Activated CD4-positive, alpha-beta T cell treated with anti-CD3 and anti-CD28 coated beads, Interleukin-2, amount 10 ng/mL, durations not matched to agents 24 days and 14 days (primary cell): Measurements from ENCODE around the gene RAX2. TPM values are rescaled to one million over a fixed set of nuclear protein-coding genes. Genes with fewer than 3 reads are reported as not detected.
A peak's percentile ranks its signal among the peaks of the same experiment; 100 is the strongest.

Source experiments
- DNase-seq: peaks from one replicate; pipeline ENCODE4 v3.0.0; 2022
- H3K27ac Mint-ChIP-seq: one replicate; pipeline ENCODE4 v1.8.0; 2022; ENCODE audit warnings: mild to moderate bottlenecking, mixed read lengths
- H3K27me3 Mint-ChIP-seq: one replicate; pipeline ENCODE4 v1.8.0; 2022; ENCODE audit warnings: mixed read lengths
- H3K36me3 Mint-ChIP-seq: one replicate; pipeline ENCODE4 v1.8.0; 2022; ENCODE audit warnings: low read depth, mild to moderate bottlenecking, mixed read lengths
- H3K4me1 Mint-ChIP-seq: one replicate; pipeline ENCODE4 v1.8.0; 2021; ENCODE audit warnings: mixed read lengths
- H3K4me3 Mint-ChIP-seq: one replicate; pipeline ENCODE4 v1.8.0; 2022; ENCODE audit warnings: mild to moderate bottlenecking, moderate library complexity, mixed read lengths
- H3K9me3 Mint-ChIP-seq: one replicate; pipeline ENCODE4 v1.8.0; 2021; ENCODE audit warnings: mixed read lengths
- intact Hi-C: fragments of 100-400 bp; cut with micrococcal nuclease; formaldehyde crosslinking; loops from one replicate; pipeline ENCODE4 v1.15.1; 2023
- total RNA-seq: library from RNA; stranded (reverse); gene quantifications from 2 replicates; pipeline ENCODE4 v1.2.3, GENCODE V29; 2022

The RAX2 gene
- total RNA-seq, 1 donor from 2014 or later: not detected

- Mint-ChIP-seq H3K4me1 (peaks cover 2% of the 10 kb centered on the region), H3K27ac (no peak overlapping the region), H3K9me3 (no peaks in the 10 kb centered on the region), H3K27me3 (peaks cover 14% of the 10 kb centered on the region), H3K4me3 (no peak overlapping the region), H3K36me3 (no peaks in the 10 kb centered on the region)
- no peak for DNase-seq
- intact Hi-C loops: no loop called here
These were observed 18.9 kb upstream of the RAX2 start for GRCh38 chr19:3790941-3791340.

DNA sequence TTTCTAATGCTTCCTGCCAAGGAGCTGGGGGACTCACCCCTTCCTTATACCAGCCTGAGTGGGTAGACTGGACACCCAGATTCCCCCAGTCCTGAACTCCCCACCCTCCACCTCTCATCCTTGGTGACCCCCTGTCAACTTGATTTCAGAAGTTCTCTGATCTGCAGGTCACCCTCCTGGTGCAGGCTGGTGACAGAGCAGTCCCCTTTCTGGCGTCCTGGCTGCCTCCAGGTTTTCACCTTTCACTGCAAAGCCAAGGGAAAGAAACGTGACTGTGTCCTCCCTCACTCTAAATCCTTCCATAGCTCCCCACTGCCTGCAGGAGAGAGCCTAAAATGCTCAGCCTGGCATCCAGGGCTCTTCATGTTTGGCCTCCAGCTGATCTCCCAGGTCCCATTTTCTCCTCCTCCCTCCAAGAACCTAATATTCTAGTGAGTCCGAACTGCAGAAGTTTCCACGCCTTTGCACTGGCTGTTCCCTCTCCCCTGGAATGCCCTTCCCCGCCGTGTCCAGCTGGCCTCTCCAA lies 18.2 kb upstream of the RAX2 start:
- Mint-ChIP-seq H3K4me3 (no peak overlapping the region), H3K27ac (no peak overlapping the region), H3K9me3 (no peaks in the 10 kb centered on the region), H3K36me3 (no peaks in the 10 kb centered on the region), H3K27me3 (peaks cover 14% of the 10 kb centered on the region), H3K4me1 (peaks cover 2% of the 10 kb centered on the region)
- intact Hi-C loops: no loop called here
- no peak for DNase-seq

DNA sequence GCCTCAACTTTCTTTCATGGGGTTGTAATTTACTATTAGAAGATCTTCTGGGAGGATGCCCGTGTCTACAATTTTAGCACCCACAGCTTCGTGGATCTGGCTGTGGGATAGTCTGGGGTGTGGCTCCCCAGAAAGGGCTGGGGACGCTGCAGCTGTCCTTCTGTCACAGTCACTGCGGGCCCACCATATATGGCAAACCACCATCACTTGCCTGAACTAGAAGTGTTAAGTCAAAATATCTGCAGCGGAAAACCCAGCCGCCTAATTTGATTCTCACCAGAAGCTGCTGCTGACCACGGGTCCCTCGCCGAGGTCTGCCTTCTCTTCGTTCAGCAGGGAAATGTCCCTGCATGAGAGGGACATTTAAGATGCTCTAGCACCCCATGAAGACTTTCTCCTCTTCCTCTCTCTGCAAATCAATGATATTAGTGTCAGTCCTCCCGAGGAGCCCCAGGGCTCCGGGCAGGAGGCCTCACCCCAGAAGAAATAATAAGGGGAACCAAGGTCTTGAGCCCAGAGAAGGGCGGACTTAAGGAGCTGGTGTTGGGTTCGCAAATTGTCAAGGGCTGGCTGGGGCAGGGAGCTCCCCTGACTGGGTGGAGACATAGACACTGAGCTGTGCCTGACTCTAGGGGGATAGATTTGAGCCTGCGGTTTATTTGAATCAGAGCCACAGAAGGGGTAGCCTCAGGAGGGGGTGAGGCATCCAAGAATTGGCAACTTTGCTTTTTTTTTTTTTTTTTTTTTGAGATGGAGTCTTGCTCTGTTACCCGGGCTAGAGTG lies 17.2 kb upstream of the RAX2 start:
- H3K9me3 Mint-ChIP-seq: no peaks in the 10 kb centered on the region
- no peak for DNase-seq
- H3K4me1 Mint-ChIP-seq: peaks cover 4% of the 10 kb centered on the region
- intact Hi-C loops: no loop called here
- H3K27ac Mint-ChIP-seq: no peak overlapping the region
- peaks cover 3% of the 10 kb centered on the region for H3K36me3 Mint-ChIP-seq
- H3K4me3 Mint-ChIP-seq: no peak overlapping the region
- H3K27me3 Mint-ChIP-seq: peaks cover 16% of the 10 kb centered on the region

DNA sequence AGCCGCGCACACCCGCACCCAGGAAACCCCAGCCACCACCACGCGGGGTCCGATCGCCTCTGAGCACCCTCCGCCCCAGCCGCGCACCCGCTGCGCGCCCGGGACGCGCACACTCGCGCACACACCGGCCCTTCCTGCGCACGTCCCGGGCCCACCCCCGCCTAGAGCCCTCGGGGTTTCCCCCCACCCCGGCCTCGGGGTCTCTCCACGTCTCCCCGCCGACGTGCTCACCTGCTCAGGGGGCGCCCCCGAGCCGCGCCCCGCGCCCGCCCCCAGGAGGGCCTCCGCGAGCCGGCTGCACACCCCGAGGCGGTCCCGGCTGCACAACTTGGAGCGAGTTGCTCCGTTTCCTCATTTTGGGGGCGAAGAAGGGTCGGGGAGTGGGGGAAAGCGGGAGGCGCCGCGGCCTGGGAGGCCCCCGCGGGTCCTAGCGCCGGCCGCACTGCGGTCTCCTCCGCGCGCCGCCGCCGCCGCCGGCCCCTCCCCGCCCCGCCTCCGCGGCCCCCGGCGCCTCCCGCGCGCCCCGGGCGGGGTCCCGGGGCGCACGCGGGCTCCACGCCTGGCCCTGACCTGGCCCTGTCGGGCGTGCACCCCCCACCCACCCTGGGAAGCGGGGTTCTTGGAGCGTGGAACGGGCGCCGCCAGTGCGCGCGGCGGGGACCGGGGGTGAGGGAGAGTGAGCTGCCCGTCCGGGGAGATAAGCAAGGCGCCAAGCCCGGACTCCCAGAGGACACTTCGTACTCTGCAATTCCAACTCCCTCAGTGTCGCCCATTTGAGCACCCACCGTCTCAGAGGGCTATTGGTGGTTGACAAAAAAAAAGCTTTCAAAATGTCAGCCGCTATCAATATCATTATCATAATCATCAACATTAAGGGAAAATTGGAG lies 14.2 kb upstream of the RAX2 start, which contains the start of gene MATK:
MATK (minus strand) TSS at position 444 of the 887 bp plus-strand sequence. CDS start 1,246 bp downstream, outside the sequence.
- peak within 1 kb of the TSS; percentile 75 for H3K27ac Mint-ChIP-seq
- H3K27me3 Mint-ChIP-seq: peaks cover 16% of the 10 kb centered on the region
- peaks cover 23% of the 10 kb centered on the region for H3K36me3 Mint-ChIP-seq
- peaks cover 4% of the 10 kb centered on the region for H3K4me1 Mint-ChIP-seq
- intact Hi-C loops: loop anchor here (2.0 kb wide), 1 partner anchor 33 kb away; no protein-coding TSS in a partner anchor
- H3K4me3 Mint-ChIP-seq: peak within 1 kb of the TSS; percentile 84
- DNase-seq: peak; percentile 68
- peaks cover 12% of the 10 kb centered on the region for H3K9me3 Mint-ChIP-seq

DNA sequence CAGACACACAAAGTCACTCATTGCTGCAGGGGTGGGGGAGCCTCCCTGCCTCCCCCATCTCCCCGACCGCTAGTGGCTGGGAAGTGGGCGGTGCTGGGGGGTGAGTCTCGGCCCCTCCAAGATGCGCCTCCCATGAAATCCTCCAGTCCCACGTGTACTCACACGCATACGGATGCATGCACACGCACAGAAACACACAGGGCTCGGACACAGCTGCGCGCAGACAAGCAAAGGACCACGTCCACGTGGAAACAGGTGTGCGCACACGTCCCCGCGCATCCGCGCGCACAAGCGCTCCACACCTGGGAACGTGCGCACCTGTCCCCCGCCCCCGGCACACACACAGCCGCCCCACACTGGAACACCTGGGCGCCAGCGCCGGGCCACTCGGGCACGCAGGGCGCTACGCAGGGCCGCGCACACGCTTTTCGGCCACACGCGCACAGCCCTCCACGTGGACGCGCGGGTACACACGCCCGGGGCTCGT lies 13.5 kb upstream of the RAX2 start:
- Mint-ChIP-seq H3K4me1 (peaks cover 4% of the 10 kb centered on the region), H3K4me3 (peak overlapping the region; percentile 84), H3K27ac (peak overlapping the region; percentile 75), H3K36me3 (peaks cover 28% of the 10 kb centered on the region), H3K9me3 (peaks cover 12% of the 10 kb centered on the region), H3K27me3 (peaks cover 11% of the 10 kb centered on the region)
- intact Hi-C loops: loop anchor here (2.0 kb wide), 1 partner anchor 33 kb away; no protein-coding TSS in a partner anchor
- DNase-seq: peak; percentile 65

GRCh38 chr19:3784607-3785450 lies 12.8 kb upstream of the RAX2 start:
- DNase-seq: no peak
- Mint-ChIP-seq H3K9me3 (peaks cover 12% of the 10 kb centered on the region), H3K36me3 (peaks cover 28% of the 10 kb centered on the region), H3K4me1 (peaks cover 4% of the 10 kb centered on the region), H3K27me3 (peaks cover 9% of the 10 kb centered on the region), H3K27ac (peak overlapping the region; percentile 75), H3K4me3 (peak overlapping the region; percentile 84)
- intact Hi-C loops: loop anchor here (2.0 kb wide), 1 partner anchor 34 kb away; no protein-coding TSS in a partner anchor

- H3K36me3 Mint-ChIP-seq: peaks cover 28% of the 10 kb centered on the region
- peak overlapping the region; percentile 84 for H3K4me3 Mint-ChIP-seq
- H3K27me3 Mint-ChIP-seq: peaks cover 7% of the 10 kb centered on the region
- intact Hi-C loops: loop anchor here (2.0 kb wide), 1 partner anchor 35 kb away; no protein-coding TSS in a partner anchor
- peak; percentile 70 for DNase-seq
- peaks cover 12% of the 10 kb centered on the region for H3K9me3 Mint-ChIP-seq
- no peak overlapping the region for H3K27ac Mint-ChIP-seq
- H3K4me1 Mint-ChIP-seq: peaks cover 4% of the 10 kb centered on the region
These were observed 11.9 kb upstream of the RAX2 start for GRCh38 chr19:3783660-3784584.

DNA sequence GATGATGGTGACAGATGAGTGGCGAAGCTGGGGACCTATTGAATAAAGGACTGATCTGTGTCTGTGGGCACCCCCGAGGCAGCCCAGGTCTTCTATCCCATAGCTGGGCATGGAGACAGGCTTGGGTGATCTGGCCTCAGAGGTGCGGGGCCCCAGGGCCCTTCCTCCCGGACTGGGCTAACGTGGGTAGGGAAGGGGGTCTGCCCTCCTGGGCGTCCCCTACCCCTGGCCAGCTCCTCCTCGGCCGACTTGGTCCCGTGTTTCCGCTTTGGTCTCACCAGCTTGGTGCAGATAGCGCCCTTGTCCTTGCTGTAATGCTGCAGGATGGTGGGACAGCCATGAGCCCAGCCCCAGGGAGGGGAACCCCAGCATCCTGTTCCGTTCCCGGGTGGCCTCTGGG lies 10.9 kb upstream of the RAX2 start:
- Mint-ChIP-seq H3K4me3 (no peak overlapping the region), H3K36me3 (peaks cover 28% of the 10 kb centered on the region), H3K27ac (no peak overlapping the region), H3K4me1 (peaks cover 3% of the 10 kb centered on the region), H3K27me3 (peaks cover 7% of the 10 kb centered on the region), H3K9me3 (peaks cover 12% of the 10 kb centered on the region)
- no peak for DNase-seq
- intact Hi-C loops: no loop called here

DNA sequence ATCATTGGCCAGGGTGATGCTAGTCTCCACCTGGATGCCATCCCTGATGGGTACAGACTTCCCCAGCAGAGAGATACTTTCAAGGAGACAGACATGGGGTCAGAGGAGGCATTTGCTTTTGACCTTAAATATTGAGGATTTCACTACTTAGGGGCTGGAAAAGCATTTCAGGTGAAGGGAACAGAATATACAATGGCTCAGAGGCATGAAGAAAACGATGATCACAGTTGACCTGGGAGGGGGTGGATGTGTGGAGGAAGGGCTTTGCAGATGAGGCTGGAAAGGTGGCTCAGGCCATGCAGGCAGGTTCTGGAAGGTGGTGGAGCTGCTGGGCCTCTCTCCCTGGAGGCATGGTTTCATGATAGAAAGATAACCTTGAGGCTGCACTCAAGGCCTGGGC lies 10.3 kb upstream of the RAX2 start:
- intact Hi-C loops: no loop called here
- peaks cover 28% of the 10 kb centered on the region for H3K36me3 Mint-ChIP-seq
- H3K4me1 Mint-ChIP-seq: peaks cover 3% of the 10 kb centered on the region
- no peak overlapping the region for H3K27ac Mint-ChIP-seq
- no peak overlapping the region for H3K4me3 Mint-ChIP-seq
- peaks cover 7% of the 10 kb centered on the region for H3K27me3 Mint-ChIP-seq
- peaks cover 12% of the 10 kb centered on the region for H3K9me3 Mint-ChIP-seq
- no peak for DNase-seq

- no peak overlapping the region for H3K27ac Mint-ChIP-seq
- H3K36me3 Mint-ChIP-seq: peaks cover 28% of the 10 kb centered on the region
- H3K9me3 Mint-ChIP-seq: peaks cover 12% of the 10 kb centered on the region
- DNase-seq: no peak
- peaks cover 3% of the 10 kb centered on the region for H3K4me1 Mint-ChIP-seq
- no peak overlapping the region for H3K4me3 Mint-ChIP-seq
- peaks cover 3% of the 10 kb centered on the region for H3K27me3 Mint-ChIP-seq
- intact Hi-C loops: no loop called here
These were observed 9.6 kb upstream of the RAX2 start for GRCh38 chr19:3781603-3782002.

- Mint-ChIP-seq H3K9me3 (peaks cover 12% of the 10 kb centered on the region), H3K4me1 (peaks cover 3% of the 10 kb centered on the region), H3K36me3 (peaks cover 29% of the 10 kb centered on the region), H3K27ac (no peak overlapping the region), H3K27me3 (peaks cover 2% of the 10 kb centered on the region), H3K4me3 (no peak overlapping the region)
- intact Hi-C loops: no loop called here
- no peak for DNase-seq
These were observed 8.8 kb upstream of the RAX2 start for GRCh38 chr19:3780786-3781304.
